ENCODE data around the gene RTN4R.

Gene RTN4R

GRCh38 chr22:20219667-20220628, 48.2 kb downstream of the RTN4R start:
- Histone ChIP-seq H3K27me3 (ENCODE audit: control insufficient read depth in 3 of 3, insufficient read depth in 3 of 3, low read depth in 1 of 3, low read length in 3 of 3) (peaks cover 0 to 16% (median under 1%) of the 10 kb centered on the region in 3 experiments), H2BK5ac (ENCODE audit: low read length) (peak overlapping the region; percentile 44), H2BK15ac (ENCODE audit: low read length) (peak overlapping the region; percentile 70), H3K79me1 (ENCODE audit: low read depth, low read length) (no peaks in the 10 kb centered on the region), H3K14ac (ENCODE audit: low read length) (peak overlapping the region; percentile 1), H2BK12ac (ENCODE audit: low read length) (no peak overlapping the region), H3K4me1 (ENCODE audit: control insufficient read depth in 2 of 2, insufficient read depth in 1 of 2, low read depth in 1 of 2, low read length in 2 of 2) (peaks cover 0 to 4% of the 10 kb centered on the region in 2 donors), H3K4ac (ENCODE audit: low read length) (no peak overlapping the region), H3K4me2 (ENCODE audit: insufficient read depth, low read length, poor library complexity, severe bottlenecking) (no peak overlapping the region), H3K27ac (replicated peaks; ENCODE audit: low read length) (no peak overlapping the region), H3K4me3 (ENCODE audit: low read length in 2 of 2) (no peak overlapping the region), H2BK120ac (ENCODE audit: low read depth, low read length) (peak overlapping the region; percentile 65), H2AK5ac (ENCODE audit: low read depth, low read length) (peak overlapping the region; percentile 78), H2AFZ (ENCODE audit: low read length) (peak overlapping the region; percentile 62), H3K36me3 (replicated peaks in 1 of 2; ENCODE audit: control insufficient read depth in 2 of 2, insufficient read depth in 2 of 2, low read length in 2 of 2) (no peaks in the 10 kb centered on the region), H3K9me3 (replicated peaks in 1 of 2; ENCODE audit: control insufficient read depth in 2 of 2, insufficient read depth in 1 of 2, low read depth in 1 of 2, low read length in 2 of 2) (peaks cover 7 to 8% of the 10 kb centered on the region in 2 donors), H3K18ac (ENCODE audit: low read length) (peak overlapping the region; percentile 76), H4K8ac (ENCODE audit: low read depth, low read length) (no peak overlapping the region), H3K9ac (ENCODE audit: low read depth, low read length, poor library complexity) (peak overlapping the region; percentile 52), H3K23ac (ENCODE audit: low read depth, low read length, poor library complexity) (peak overlapping the region; percentile 78), H4K91ac (ENCODE audit: low read depth, low read length, poor library complexity) (peak overlapping the region; percentile 76)
- DNase-seq (ENCODE audit: low spot score) = no peak
- WGBS, 2 donors (ENCODE audit: extremely low coverage in 2 of 2, insufficient read length in 2 of 2, insufficient replicate concordance in 1 of 2) = no CpG with 5 or more reads among the region's 10 CpGs

- WGBS, 2 donors (ENCODE audit: extremely low coverage in 2 of 2, insufficient read length in 2 of 2, insufficient replicate concordance in 1 of 2) = no CpG with 5 or more reads among the region's 7 CpGs
- no peak overlapping the region for H3K4me3 ChIP-seq (ENCODE audit: low read length in 2 of 2)
- H3K4me1 ChIP-seq (ENCODE audit: control insufficient read depth in 2 of 2, insufficient read depth in 1 of 2, low read depth in 1 of 2, low read length in 2 of 2) = peaks cover 0 to 3% of the 10 kb centered on the region in 2 donors
Observed at GRCh38 chr22:20218987-20219386, 49.1 kb downstream of the RTN4R start.

GRCh38 chr22:20218326-20218872, 49.7 kb downstream of the RTN4R start:
- WGBS, 2 donors (ENCODE audit: extremely low coverage in 2 of 2, insufficient read length in 2 of 2, insufficient replicate concordance in 1 of 2) = no CpG with 5 or more reads among the region's 14 CpGs
- no peak for DNase-seq (ENCODE audit: low spot score)
- no peak overlapping the region for H2BK120ac ChIP-seq (ENCODE audit: low read depth, low read length)

More at GRCh38 chr22:20218987-20219386, 49.1 kb downstream of the RTN4R start:
- Histone ChIP-seq H3K36me3 (replicated peaks in 1 of 2; ENCODE audit: control insufficient read depth in 2 of 2, insufficient read depth in 2 of 2, low read length in 2 of 2) (no peaks in the 10 kb centered on the region), H3K79me1 (ENCODE audit: low read depth, low read length) (no peaks in the 10 kb centered on the region), H3K4ac (ENCODE audit: low read length) (no peak overlapping the region), H4K91ac (ENCODE audit: low read depth, low read length, poor library complexity) (no peak overlapping the region), H2BK120ac (ENCODE audit: low read depth, low read length) (no peak overlapping the region), H3K14ac (ENCODE audit: low read length) (no peak overlapping the region), H2AFZ (ENCODE audit: low read length) (no peak overlapping the region), H3K27me3 (ENCODE audit: control insufficient read depth in 3 of 3, insufficient read depth in 3 of 3, low read depth in 1 of 3, low read length in 3 of 3) (peaks cover 0 to 26% (median 0%) of the 10 kb centered on the region in 3 experiments), H2BK12ac (ENCODE audit: low read length) (no peak overlapping the region), H2BK15ac (ENCODE audit: low read length) (no peak overlapping the region), H4K8ac (ENCODE audit: low read depth, low read length) (no peak overlapping the region), H3K23ac (ENCODE audit: low read depth, low read length, poor library complexity) (no peak overlapping the region), H2AK5ac (ENCODE audit: low read depth, low read length) (no peak overlapping the region), H3K27ac (replicated peaks; ENCODE audit: low read length) (no peak overlapping the region), H3K9me3 (replicated peaks in 1 of 2; ENCODE audit: control insufficient read depth in 2 of 2, insufficient read depth in 1 of 2, low read depth in 1 of 2, low read length in 2 of 2) (peaks cover 2 to 8% of the 10 kb centered on the region in 2 donors), H2BK5ac (ENCODE audit: low read length) (no peak overlapping the region), H3K4me2 (ENCODE audit: insufficient read depth, low read length, poor library complexity, severe bottlenecking) (no peak overlapping the region), H3K18ac (ENCODE audit: low read length) (no peak overlapping the region), H3K9ac (ENCODE audit: low read depth, low read length, poor library complexity) (no peak overlapping the region)
- DNase-seq (ENCODE audit: low spot score) = no peak

GRCh38 chr22:20217563-20217962, 50.6 kb downstream of the RTN4R start:
- no peak overlapping the region for H3K18ac ChIP-seq (ENCODE audit: low read length)
- no CpG with 5 or more reads among the region's 4 CpGs for WGBS, 2 donors (ENCODE audit: extremely low coverage in 2 of 2, insufficient read length in 2 of 2, insufficient replicate concordance in 1 of 2)

More at GRCh38 chr22:20218326-20218872, 49.7 kb downstream of the RTN4R start:
- no peaks in the 10 kb centered on the region for H3K36me3 ChIP-seq (replicated peaks in 1 of 2; ENCODE audit: control insufficient read depth in 2 of 2, insufficient read depth in 2 of 2, low read length in 2 of 2)
- peaks cover 0 to 3% of the 10 kb centered on the region in 2 donors for H3K4me1 ChIP-seq (ENCODE audit: control insufficient read depth in 2 of 2, insufficient read depth in 1 of 2, low read depth in 1 of 2, low read length in 2 of 2)
- peaks cover 0 to 32% (median 0%) of the 10 kb centered on the region in 3 experiments for H3K27me3 ChIP-seq (ENCODE audit: control insufficient read depth in 3 of 3, insufficient read depth in 3 of 3, low read depth in 1 of 3, low read length in 3 of 3)
- no peak overlapping the region for H3K4ac ChIP-seq (ENCODE audit: low read length)
- peak overlapping the region; percentile 27 for H3K18ac ChIP-seq (ENCODE audit: low read length)
- no peak overlapping the region for H3K27ac ChIP-seq (replicated peaks; ENCODE audit: low read length)
- H2BK5ac ChIP-seq (ENCODE audit: low read length) = peak overlapping the region; percentile 75
- H3K9me3 ChIP-seq (replicated peaks in 1 of 2; ENCODE audit: control insufficient read depth in 2 of 2, insufficient read depth in 1 of 2, low read depth in 1 of 2, low read length in 2 of 2) = peaks cover 2 to 8% of the 10 kb centered on the region in 2 donors
- H4K8ac ChIP-seq (ENCODE audit: low read depth, low read length) = no peak overlapping the region
- no peak overlapping the region for H2BK15ac ChIP-seq (ENCODE audit: low read length)
- no peaks in the 10 kb centered on the region for H3K79me1 ChIP-seq (ENCODE audit: low read depth, low read length)
- H3K14ac ChIP-seq (ENCODE audit: low read length) = no peak overlapping the region
- no peak overlapping the region for H3K4me2 ChIP-seq (ENCODE audit: insufficient read depth, low read length, poor library complexity, severe bottlenecking)
- no peak overlapping the region for H2AFZ ChIP-seq (ENCODE audit: low read length)
- no peak overlapping the region for H3K9ac ChIP-seq (ENCODE audit: low read depth, low read length, poor library complexity)
- H2AK5ac ChIP-seq (ENCODE audit: low read depth, low read length) = no peak overlapping the region
- H3K4me3 ChIP-seq (ENCODE audit: low read length in 2 of 2) = no peak overlapping the region
- H4K91ac ChIP-seq (ENCODE audit: low read depth, low read length, poor library complexity) = no peak overlapping the region
- no peak overlapping the region for H3K23ac ChIP-seq (ENCODE audit: low read depth, low read length, poor library complexity)
- H2BK12ac ChIP-seq (ENCODE audit: low read length) = no peak overlapping the region

More at GRCh38 chr22:20217563-20217962, 50.6 kb downstream of the RTN4R start:
- Histone ChIP-seq H3K23ac (ENCODE audit: low read depth, low read length, poor library complexity) (peak overlapping the region; percentile 25), H3K27ac (replicated peaks; ENCODE audit: low read length) (no peak overlapping the region), H3K27me3 (ENCODE audit: control insufficient read depth in 3 of 3, insufficient read depth in 3 of 3, low read depth in 1 of 3, low read length in 3 of 3) (peaks cover 0 to 33% (median 0%) of the 10 kb centered on the region in 3 experiments), H3K4me3 (ENCODE audit: low read length in 2 of 2) (no peak overlapping the region), H3K4ac (ENCODE audit: low read length) (no peak overlapping the region), H2AK5ac (ENCODE audit: low read depth, low read length) (peak overlapping the region; percentile 85), H2BK12ac (ENCODE audit: low read length) (no peak overlapping the region), H4K91ac (ENCODE audit: low read depth, low read length, poor library complexity) (no peak overlapping the region), H4K8ac (ENCODE audit: low read depth, low read length) (no peak overlapping the region), H3K36me3 (replicated peaks in 1 of 2; ENCODE audit: control insufficient read depth in 2 of 2, insufficient read depth in 2 of 2, low read length in 2 of 2) (no peaks in the 10 kb centered on the region), H3K9me3 (replicated peaks in 1 of 2; ENCODE audit: control insufficient read depth in 2 of 2, insufficient read depth in 1 of 2, low read depth in 1 of 2, low read length in 2 of 2) (peaks cover 2 to 8% of the 10 kb centered on the region in 2 donors), H3K9ac (ENCODE audit: low read depth, low read length, poor library complexity) (no peak overlapping the region), H3K14ac (ENCODE audit: low read length) (peak overlapping the region; percentile 41), H2BK120ac (ENCODE audit: low read depth, low read length) (no peak overlapping the region), H2BK5ac (ENCODE audit: low read length) (no peak overlapping the region), H3K4me2 (ENCODE audit: insufficient read depth, low read length, poor library complexity, severe bottlenecking) (no peak overlapping the region), H2BK15ac (ENCODE audit: low read length) (no peak overlapping the region), H3K79me1 (ENCODE audit: low read depth, low read length) (no peaks in the 10 kb centered on the region), H2AFZ (ENCODE audit: low read length) (no peak overlapping the region), H3K4me1 (ENCODE audit: control insufficient read depth in 2 of 2, insufficient read depth in 1 of 2, low read depth in 1 of 2, low read length in 2 of 2) (peaks cover 0 to 3% of the 10 kb centered on the region in 2 donors)
- no peak for DNase-seq (ENCODE audit: low spot score)
